ENCODE measurements around the gene SORCS1.

SORCS1 gene

GRCh38 chr10:106904209-106904608 lies 260.3 kb downstream of the SORCS1 start:
- no peaks in the 10 kb centered on the region for H3K27me3 ChIP-seq (ENCODE audit: control insufficient read depth, insufficient read depth, low read length)
- no peaks in the 10 kb centered on the region for H3K9me3 ChIP-seq (ENCODE audit: control insufficient read depth, insufficient read depth, low read length)
- no peak overlapping the region for H3K27ac ChIP-seq (ENCODE audit: low read length)
- no peaks in the 10 kb centered on the region for H3K36me3 ChIP-seq (ENCODE audit: control insufficient read depth, insufficient read depth, low read length)
- H3K4me3 ChIP-seq (ENCODE audit: low read length) = no peak overlapping the region
- WGBS (ENCODE audit: insufficient coverage, insufficient read length) = no CpG with 5 or more reads among the region's 1 CpG
- H3K4me1 ChIP-seq (ENCODE audit: control insufficient read depth, insufficient read depth, low read length) = 0 out of 2 replicates have a peak, but pooled peaks cover 5% of the 10 kb centered on the region
- DNase-seq (ENCODE audit: low read depth, low spot score) = no peak

GRCh38 chr10:106903180-106903579 lies 261.3 kb downstream of the SORCS1 start:
- Histone ChIP-seq H3K36me3 (ENCODE audit: control insufficient read depth, insufficient read depth, low read length) (no peaks in the 10 kb centered on the region), H3K27me3 (ENCODE audit: control insufficient read depth, insufficient read depth, low read length) (no peaks in the 10 kb centered on the region), H3K4me3 (ENCODE audit: low read length) (no peak overlapping the region), H3K27ac (ENCODE audit: low read length) (no peak overlapping the region), H3K4me1 (ENCODE audit: control insufficient read depth, insufficient read depth, low read length) (no peaks in the 10 kb centered on the region), H3K9me3 (ENCODE audit: control insufficient read depth, insufficient read depth, low read length) (no peaks in the 10 kb centered on the region)
- WGBS (ENCODE audit: insufficient coverage, insufficient read length) = no CpG with 5 or more reads among the region's 2 CpGs
- no peak for DNase-seq (ENCODE audit: low read depth, low spot score)

GRCh38 chr10:106900016-106900652 lies 264.4 kb downstream of the SORCS1 start:
- Histone ChIP-seq H3K4me3 (ENCODE audit: low read length) (no peak overlapping the region), H3K4me1 (ENCODE audit: control insufficient read depth, insufficient read depth, low read length) (no peaks in the 10 kb centered on the region), H3K36me3 (ENCODE audit: control insufficient read depth, insufficient read depth, low read length) (no peaks in the 10 kb centered on the region), H3K27me3 (ENCODE audit: control insufficient read depth, insufficient read depth, low read length) (no peaks in the 10 kb centered on the region), H3K9me3 (ENCODE audit: control insufficient read depth, insufficient read depth, low read length) (no peaks in the 10 kb centered on the region), H3K27ac (ENCODE audit: low read length) (no peak overlapping the region)
- no peak for DNase-seq (ENCODE audit: low read depth, low spot score)
- WGBS (ENCODE audit: insufficient coverage, insufficient read length) = no CpG with 5 or more reads among the region's 7 CpGs

DNA sequence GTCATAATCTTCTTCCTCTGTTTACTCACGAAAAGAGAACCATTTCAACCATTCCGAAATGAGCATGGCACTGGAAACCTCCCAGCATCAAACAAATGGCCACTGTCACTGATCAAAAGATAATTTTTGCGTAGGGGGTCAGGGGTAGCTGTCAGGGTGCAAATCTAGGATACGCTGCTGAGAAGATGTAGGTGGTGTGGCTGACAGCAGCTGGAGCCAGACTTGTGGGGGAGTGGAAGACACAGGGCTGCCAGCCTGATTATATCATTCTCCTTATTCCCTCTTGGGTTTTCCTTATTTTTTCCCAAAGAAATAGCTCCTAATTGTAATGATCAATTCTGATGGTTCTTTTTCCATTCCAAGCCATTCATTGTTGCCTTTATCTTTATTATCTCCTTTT lies 266.1 kb downstream of the SORCS1 start:
- Histone ChIP-seq H3K9me3 (ENCODE audit: control insufficient read depth, insufficient read depth, low read length) (no peaks in the 10 kb centered on the region), H3K27ac (ENCODE audit: low read length) (no peak overlapping the region), H3K27me3 (ENCODE audit: control insufficient read depth, insufficient read depth, low read length) (no peaks in the 10 kb centered on the region), H3K4me3 (ENCODE audit: low read length) (no peak overlapping the region), H3K4me1 (ENCODE audit: control insufficient read depth, insufficient read depth, low read length) (no peaks in the 10 kb centered on the region), H3K36me3 (ENCODE audit: control insufficient read depth, insufficient read depth, low read length) (no peaks in the 10 kb centered on the region)
- no peak for DNase-seq (ENCODE audit: low read depth, low spot score)
- WGBS (ENCODE audit: insufficient coverage, insufficient read length) = no CpG with 5 or more reads among the region's 4 CpGs

GRCh38 chr10:106897719-106898118 lies 266.8 kb downstream of the SORCS1 start:
- no CpG with 5 or more reads among the region's 7 CpGs for WGBS (ENCODE audit: insufficient coverage, insufficient read length)
- H3K4me1 ChIP-seq (ENCODE audit: control insufficient read depth, insufficient read depth, low read length) = no peaks in the 10 kb centered on the region
- H3K27me3 ChIP-seq (ENCODE audit: control insufficient read depth, insufficient read depth, low read length) = no peaks in the 10 kb centered on the region
- no peaks in the 10 kb centered on the region for H3K36me3 ChIP-seq (ENCODE audit: control insufficient read depth, insufficient read depth, low read length)
- no peaks in the 10 kb centered on the region for H3K9me3 ChIP-seq (ENCODE audit: control insufficient read depth, insufficient read depth, low read length)
- no peak overlapping the region for H3K4me3 ChIP-seq (ENCODE audit: low read length)
- no peak overlapping the region for H3K27ac ChIP-seq (ENCODE audit: low read length)
- no peak for DNase-seq (ENCODE audit: low read depth, low spot score)

DNA sequence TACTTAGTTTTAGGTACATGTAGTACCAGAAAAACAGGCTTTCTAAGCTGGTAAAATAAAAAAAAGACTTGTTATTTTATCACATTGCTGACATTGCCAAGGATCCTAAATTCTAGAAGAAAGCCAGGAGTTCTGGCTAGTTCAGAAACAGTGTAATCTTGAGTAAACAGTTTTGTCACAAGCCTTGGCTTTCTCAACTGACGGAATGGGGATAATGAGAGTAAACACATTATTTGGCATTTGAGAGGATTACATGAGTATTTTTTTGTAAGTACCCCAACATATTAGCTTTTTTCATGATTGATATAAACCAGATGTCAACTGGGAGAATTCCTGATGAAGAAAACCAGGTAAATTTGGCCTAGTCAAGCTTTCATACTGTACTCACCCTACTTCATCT lies 269.8 kb downstream of the SORCS1 start:
- no peak overlapping the region for H3K27ac ChIP-seq (ENCODE audit: low read length)
- H3K9me3 ChIP-seq (ENCODE audit: control insufficient read depth, insufficient read depth, low read length) = no peaks in the 10 kb centered on the region
- H3K36me3 ChIP-seq (ENCODE audit: control insufficient read depth, insufficient read depth, low read length) = no peaks in the 10 kb centered on the region
- H3K27me3 ChIP-seq (ENCODE audit: control insufficient read depth, insufficient read depth, low read length) = no peaks in the 10 kb centered on the region
- H3K4me1 ChIP-seq (ENCODE audit: control insufficient read depth, insufficient read depth, low read length) = no peaks in the 10 kb centered on the region
- no peak overlapping the region for H3K4me3 ChIP-seq (ENCODE audit: low read length)
- no CpG with 5 or more reads among the region's 1 CpG for WGBS (ENCODE audit: insufficient coverage, insufficient read length)
- DNase-seq (ENCODE audit: low read depth, low spot score) = no peak

DNA sequence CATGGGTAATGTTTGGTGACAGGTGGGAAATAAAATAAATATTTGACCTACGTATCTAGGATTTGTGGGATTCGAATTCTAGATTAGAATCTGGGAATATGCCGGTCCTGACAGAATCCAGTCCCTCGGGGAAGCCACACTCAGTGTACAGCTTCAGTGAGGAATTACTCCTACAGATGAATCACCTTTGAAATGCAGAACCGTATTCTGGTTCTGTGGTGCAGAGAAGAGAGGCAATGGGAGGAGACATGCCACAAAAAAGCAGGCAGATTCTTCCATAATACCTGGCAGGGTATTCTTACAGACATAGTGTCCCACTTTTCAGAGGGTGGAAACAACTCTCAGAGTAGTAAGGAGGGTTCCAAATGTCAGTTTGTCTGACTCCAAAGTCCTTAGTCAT lies 286.9 kb downstream of the SORCS1 start:
- no peaks in the 10 kb centered on the region for H3K9me3 ChIP-seq (ENCODE audit: control insufficient read depth, insufficient read depth, low read length)
- WGBS (ENCODE audit: insufficient coverage, insufficient read length) = no CpG with 5 or more reads among the region's 5 CpGs
- no peak overlapping the region for H3K27ac ChIP-seq (ENCODE audit: low read length)
- DNase-seq (ENCODE audit: low read depth, low spot score) = no peak
- H3K4me1 ChIP-seq (ENCODE audit: control insufficient read depth, insufficient read depth, low read length) = no peaks in the 10 kb centered on the region
- H3K27me3 ChIP-seq (ENCODE audit: control insufficient read depth, insufficient read depth, low read length) = no peaks in the 10 kb centered on the region
- no peaks in the 10 kb centered on the region for H3K36me3 ChIP-seq (ENCODE audit: control insufficient read depth, insufficient read depth, low read length)
- no peak overlapping the region for H3K4me3 ChIP-seq (ENCODE audit: low read length)

DNA sequence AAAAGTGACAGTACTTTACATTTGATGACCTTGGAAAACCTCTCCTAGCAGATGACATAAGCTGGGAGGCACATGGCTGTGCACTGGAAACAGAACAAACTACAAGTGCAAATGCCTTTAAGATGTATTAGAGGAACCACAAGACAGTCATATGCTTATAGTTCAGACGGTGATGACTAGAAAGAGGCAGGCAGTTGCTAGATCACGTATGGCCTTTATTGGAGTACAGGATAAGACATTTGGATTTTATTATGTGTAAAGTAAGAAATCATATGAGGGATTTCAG lies 290.0 kb downstream of the SORCS1 start:
- no CpG with 5 or more reads among the region's 2 CpGs for WGBS (ENCODE audit: insufficient coverage, insufficient read length)
- Histone ChIP-seq H3K36me3 (ENCODE audit: control insufficient read depth, insufficient read depth, low read length) (no peaks in the 10 kb centered on the region), H3K27me3 (ENCODE audit: control insufficient read depth, insufficient read depth, low read length) (no peaks in the 10 kb centered on the region), H3K27ac (ENCODE audit: low read length) (no peak overlapping the region), H3K4me3 (ENCODE audit: low read length) (no peak overlapping the region), H3K9me3 (ENCODE audit: control insufficient read depth, insufficient read depth, low read length) (no peaks in the 10 kb centered on the region), H3K4me1 (ENCODE audit: control insufficient read depth, insufficient read depth, low read length) (no peaks in the 10 kb centered on the region)
- no peak for DNase-seq (ENCODE audit: low read depth, low spot score)

DNA sequence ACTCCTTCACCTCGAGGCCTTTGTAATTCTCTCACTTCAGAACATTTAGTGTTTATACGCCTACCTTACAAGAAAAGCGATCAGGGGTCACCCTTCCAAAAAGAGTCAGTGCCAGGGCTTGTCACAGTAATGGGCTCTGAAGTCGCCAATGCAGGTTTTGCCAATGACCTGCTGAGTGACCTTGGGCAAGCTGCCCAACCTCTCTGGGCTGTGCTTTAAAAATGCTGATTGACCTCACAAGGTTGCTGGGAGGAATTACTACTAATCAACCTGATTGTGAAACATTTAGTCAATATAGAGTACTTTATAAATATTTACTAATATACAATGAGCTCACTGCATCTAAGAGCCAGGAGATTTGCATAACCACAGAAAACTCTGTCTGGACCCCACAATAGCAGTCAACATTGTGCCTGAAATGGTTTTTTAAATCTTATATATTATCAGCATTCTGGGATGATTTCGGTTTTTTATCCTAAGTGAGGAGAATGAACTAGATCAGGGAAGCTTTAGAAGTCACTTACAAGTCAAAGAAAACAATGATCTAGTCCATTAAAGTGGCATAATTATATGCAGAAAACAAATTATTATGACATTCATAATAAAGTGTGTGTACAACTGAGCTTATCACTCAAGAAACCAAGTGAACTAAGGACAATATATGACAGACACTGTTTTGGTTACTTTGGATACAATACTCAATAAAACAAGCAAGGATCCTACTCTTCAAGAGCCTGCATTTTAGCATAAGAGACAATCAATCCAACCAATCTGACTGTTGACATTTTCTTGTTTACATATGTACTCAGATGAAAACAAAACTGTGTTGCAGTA lies 290.5 kb downstream of the SORCS1 start:
- Histone ChIP-seq H3K27me3 (ENCODE audit: control insufficient read depth, insufficient read depth, low read length) (no peaks in the 10 kb centered on the region), H3K9me3 (ENCODE audit: control insufficient read depth, insufficient read depth, low read length) (no peaks in the 10 kb centered on the region), H3K4me3 (ENCODE audit: low read length) (no peak overlapping the region), H3K36me3 (ENCODE audit: control insufficient read depth, insufficient read depth, low read length) (no peaks in the 10 kb centered on the region), H3K27ac (ENCODE audit: low read length) (no peak overlapping the region), H3K4me1 (ENCODE audit: control insufficient read depth, insufficient read depth, low read length) (no peaks in the 10 kb centered on the region)
- DNase-seq (ENCODE audit: low read depth, low spot score) = no peak
- 100% methylated on average over 2 of the region's 5 CpGs for WGBS (ENCODE audit: insufficient coverage, insufficient read length)

- no peaks in the 10 kb centered on the region for H3K9me3 ChIP-seq (ENCODE audit: control insufficient read depth, insufficient read depth, low read length)
- WGBS (ENCODE audit: insufficient coverage, insufficient read length) = no CpG with 5 or more reads among the region's 2 CpGs
- no peak overlapping the region for H3K4me3 ChIP-seq (ENCODE audit: low read length)
- no peak for DNase-seq (ENCODE audit: low read depth, low spot score)
- H3K4me1 ChIP-seq (ENCODE audit: control insufficient read depth, insufficient read depth, low read length) = no peaks in the 10 kb centered on the region
- H3K27ac ChIP-seq (ENCODE audit: low read length) = no peak overlapping the region
- no peaks in the 10 kb centered on the region for H3K27me3 ChIP-seq (ENCODE audit: control insufficient read depth, insufficient read depth, low read length)
- no peaks in the 10 kb centered on the region for H3K36me3 ChIP-seq (ENCODE audit: control insufficient read depth, insufficient read depth, low read length)
These were observed 292.3 kb downstream of the SORCS1 start for GRCh38 chr10:106872176-106872575.
